Measurements from ENCODE around the gene PARD3.

The PARD3 gene

DNA sequence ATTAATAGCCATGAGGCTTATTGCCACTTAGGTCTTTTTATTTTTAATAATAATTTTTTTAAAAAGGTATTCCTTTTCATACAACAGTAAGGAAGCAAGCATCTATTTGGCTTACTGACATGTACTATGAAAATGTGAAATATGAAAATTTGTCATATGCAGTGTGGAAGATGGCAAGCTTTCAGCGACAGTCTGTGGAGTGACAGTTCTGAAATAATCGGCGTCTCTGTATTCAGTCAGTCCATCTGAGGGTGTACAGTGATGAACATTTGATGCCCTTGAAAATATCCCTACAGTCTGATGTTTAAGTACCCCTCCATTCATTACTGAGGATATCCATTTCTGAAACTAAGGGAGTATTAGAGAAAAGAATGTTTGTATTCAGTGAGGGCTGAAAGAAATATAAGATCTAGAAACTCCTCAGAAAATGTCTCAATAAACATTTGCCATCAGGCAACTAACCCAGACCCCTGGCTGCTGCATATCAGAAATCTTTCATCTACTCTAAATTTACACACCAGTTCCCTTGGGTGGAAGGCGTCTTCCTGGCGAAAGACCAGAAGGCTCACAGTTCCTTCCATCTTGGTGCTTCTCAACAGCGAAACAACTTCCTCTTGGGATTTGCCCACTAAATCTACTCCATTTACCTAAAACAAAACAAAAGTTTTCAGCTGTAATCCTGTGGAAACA, 440.6 kb downstream of the PARD3 start:
- DNase-seq (ENCODE audit: low spot score), result no peak
- TF ChIP-seq, protein P1, sequence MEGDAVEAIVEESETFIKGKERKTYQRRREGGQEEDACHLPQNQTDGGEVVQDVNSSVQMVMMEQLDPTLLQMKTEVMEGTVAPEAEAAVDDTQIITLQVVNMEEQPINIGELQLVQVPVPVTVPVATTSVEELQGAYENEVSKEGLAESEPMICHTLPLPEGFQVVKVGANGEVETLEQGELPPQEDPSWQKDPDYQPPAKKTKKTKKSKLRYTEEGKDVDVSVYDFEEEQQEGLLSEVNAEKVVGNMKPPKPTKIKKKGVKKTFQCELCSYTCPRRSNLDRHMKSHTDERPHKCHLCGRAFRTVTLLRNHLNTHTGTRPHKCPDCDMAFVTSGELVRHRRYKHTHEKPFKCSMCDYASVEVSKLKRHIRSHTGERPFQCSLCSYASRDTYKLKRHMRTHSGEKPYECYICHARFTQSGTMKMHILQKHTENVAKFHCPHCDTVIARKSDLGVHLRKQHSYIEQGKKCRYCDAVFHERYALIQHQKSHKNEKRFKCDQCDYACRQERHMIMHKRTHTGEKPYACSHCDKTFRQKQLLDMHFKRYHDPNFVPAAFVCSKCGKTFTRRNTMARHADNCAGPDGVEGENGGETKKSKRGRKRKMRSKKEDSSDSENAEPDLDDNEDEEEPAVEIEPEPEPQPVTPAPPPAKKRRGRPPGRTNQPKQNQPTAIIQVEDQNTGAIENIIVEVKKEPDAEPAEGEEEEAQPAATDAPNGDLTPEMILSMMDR (conservative IDR thresholded peaks at IDR 0.05; ENCODE audit: low read depth), result no peak
- CTCF ChIA-PET, result interaction anchor here (0.6 kb wide), 1 partner anchor 25 kb away, joined by 4 read pairs; no protein-coding TSS in a partner anchor
- H3K27ac ChIP-seq, result no peak overlapping the region
- POLR2A ChIA-PET (ENCODE audit: low non-redundant PET), result no interaction called here

DNA sequence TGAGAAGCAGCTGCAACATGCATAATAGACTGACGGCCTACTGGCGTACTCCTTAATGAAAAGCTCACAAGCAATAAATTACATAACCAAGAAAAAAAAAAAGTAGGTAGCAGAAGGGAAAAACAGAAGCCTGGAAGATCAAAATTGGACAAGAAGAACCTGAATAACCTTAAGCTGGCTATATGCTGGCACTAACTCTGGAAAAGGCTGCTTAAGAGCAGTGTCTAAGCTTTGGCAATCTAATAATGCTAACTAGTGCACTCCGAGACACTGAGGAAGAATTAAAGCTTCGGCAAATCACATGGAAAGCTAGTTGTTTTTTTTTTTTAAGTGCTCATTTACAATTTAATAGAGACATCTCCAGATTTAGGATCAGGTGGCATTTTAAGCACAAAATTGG, 441.9 kb downstream of the PARD3 start:
- DNase-seq (ENCODE audit: low spot score), result no peak
- TF ChIP-seq, protein P1 (conservative IDR thresholded peaks at IDR 0.05; ENCODE audit: low read depth), result no peak
- H3K27ac ChIP-seq, result no peak overlapping the region
- CTCF ChIA-PET, result no interaction called here
- POLR2A ChIA-PET (ENCODE audit: low non-redundant PET), result no interaction called here

DNA sequence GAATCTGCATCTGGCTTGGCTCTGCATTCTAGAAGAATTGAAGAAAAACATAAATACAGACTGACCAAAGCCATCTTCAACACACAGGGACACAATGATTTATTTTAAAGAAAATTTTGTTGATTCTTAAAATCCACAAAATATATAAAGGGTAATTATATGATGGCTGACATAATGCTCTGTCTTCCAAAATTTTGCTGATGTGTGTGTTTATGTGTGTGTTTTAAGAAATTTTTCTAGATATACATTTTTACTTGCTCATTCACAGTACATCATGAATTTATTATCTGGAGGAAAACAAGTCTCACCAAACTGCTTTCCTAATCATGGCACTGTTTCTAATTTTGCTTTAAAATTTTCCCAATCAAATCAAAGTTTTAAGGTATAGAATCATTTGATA, 442.6 kb downstream of the PARD3 start:
- ChIA-PET CTCF (no interaction called here), POLR2A (ENCODE audit: low non-redundant PET) (no interaction called here)
- no peak overlapping the region for H3K27ac ChIP-seq
- TF ChIP-seq, protein P1 (conservative IDR thresholded peaks at IDR 0.05; ENCODE audit: low read depth), result no peak
- no peak for DNase-seq (ENCODE audit: low spot score)

DNA sequence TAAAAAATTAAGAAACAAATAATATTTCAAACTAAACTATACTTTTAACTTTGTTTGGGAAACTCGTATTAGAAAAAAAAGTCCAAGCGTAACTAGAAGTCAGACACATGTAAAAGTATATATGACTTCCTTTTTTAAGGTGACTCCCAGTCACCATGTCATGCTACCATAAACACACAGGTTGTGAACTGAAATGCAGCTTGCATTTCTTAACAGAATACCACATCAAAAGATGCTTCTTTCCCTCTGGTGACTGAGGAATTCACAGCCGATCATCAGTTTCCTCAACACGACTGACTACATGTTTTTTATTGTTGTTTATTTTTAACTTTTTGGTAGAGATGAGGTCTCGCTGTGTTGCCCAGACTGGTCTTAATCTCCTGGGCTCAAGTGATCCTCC, 445.0 kb downstream of the PARD3 start:
- TF ChIP-seq, protein P1 (conservative IDR thresholded peaks at IDR 0.05; ENCODE audit: low read depth), result no peak
- H3K27ac ChIP-seq, result no peak overlapping the region
- POLR2A ChIA-PET (ENCODE audit: low non-redundant PET), result no interaction called here
- CTCF ChIA-PET, result interaction anchor here (0.5 kb wide), 1 partner anchor 642 kb away, joined by 4 read pairs; no protein-coding TSS in a partner anchor
- DNase-seq (ENCODE audit: low spot score), result no peak

DNA sequence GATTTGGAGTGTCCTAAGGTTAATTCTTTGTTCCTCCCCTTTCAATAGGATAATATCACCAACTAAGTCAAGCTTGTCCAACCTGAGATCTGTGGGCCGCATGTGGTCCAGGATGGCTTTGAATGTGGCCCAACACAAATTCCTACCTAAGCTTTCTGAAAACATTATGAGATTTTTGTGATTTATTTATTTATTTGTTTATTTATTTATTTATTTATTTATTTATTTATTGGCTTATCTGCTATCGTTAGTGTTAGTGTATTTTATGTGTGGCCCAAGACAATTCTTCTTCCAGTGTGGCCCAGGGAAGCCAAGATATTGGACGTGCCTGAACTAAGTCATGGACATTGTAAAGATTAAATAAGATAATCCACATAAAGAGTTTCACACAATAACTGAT, 446.0 kb downstream of the PARD3 start:
- H3K27ac ChIP-seq, result no peak overlapping the region
- TF ChIP-seq, protein P1 (conservative IDR thresholded peaks at IDR 0.05; ENCODE audit: low read depth), result no peak
- no peak for DNase-seq (ENCODE audit: low spot score)
- ChIA-PET CTCF (interaction anchor here (0.6 kb wide), 1 partner anchor 572 kb away, joined by 5 read pairs; no protein-coding TSS in a partner anchor), POLR2A (ENCODE audit: low non-redundant PET) (no interaction called here)

DNA sequence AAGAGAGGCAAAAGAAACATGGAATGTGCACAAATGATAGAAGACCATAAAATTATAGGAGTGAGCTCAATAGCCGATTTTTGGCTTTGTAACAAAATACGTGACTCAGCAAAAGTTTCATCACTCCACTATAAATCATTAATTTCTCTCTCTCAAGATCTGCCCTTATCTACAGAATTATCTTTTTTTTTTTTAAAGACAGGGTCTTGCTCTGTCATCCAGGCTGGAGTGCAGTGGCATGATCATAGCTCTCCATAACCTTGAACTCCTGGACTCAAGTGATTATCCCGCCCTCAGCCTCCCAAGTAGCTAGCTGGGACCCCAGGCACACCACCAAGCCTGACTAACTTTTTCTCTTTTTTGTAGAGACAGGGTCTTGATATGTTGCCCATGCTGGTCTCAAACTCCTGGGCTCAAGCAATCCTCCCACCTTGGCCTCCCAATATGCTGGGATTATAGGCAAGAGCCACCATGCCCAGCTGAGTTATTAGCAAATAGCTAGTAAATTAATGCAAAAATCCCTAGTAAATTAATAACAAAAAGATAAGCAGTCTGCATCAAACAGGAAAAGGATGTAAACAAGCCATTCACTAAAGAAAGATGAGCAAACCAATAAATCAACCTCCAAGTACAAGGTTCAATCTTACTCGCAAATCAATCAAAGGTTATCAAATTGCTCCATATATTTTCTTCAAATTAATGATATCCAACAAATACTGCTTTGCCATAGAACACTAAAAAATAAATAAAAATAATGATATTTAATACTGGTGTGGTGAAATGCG, 450.7 kb downstream of the PARD3 start:
- POLR2A ChIA-PET (ENCODE audit: low non-redundant PET), result no interaction called here
- TF ChIP-seq, protein P1 (conservative IDR thresholded peaks at IDR 0.05; ENCODE audit: low read depth), result no peak
- CTCF ChIA-PET, result interaction anchor here (0.6 to 1.2 kb wide), 4 partner anchors 13 to 706 kb away, joined by 3 to 5 read pairs (median 4); no protein-coding TSS in a partner anchor
- H3K27ac ChIP-seq, result no peak overlapping the region
- DNase-seq (ENCODE audit: low spot score), result no peak

Measured in RWPE1 (cell line).